Neural cell (in vitro differentiated cells): Measurements from ENCODE around the gene DGKB.

Experiments
- EP300 ChIP-seq: fragments of 450-650 bp; conservative IDR thresholded peaks from 2 replicates; pipeline ENCODE4 v1.6.1; 2014; ENCODE audit warnings: antibody characterized with exemption, mild to moderate bottlenecking, moderate library complexity; ENCODE audit not compliant: poor library complexity, severe bottlenecking
- EZH2 ChIP-seq: fragments of 200-600, 300-800 bp; shearing (Covaris generic), sonication (generic); IDR thresholded peaks from 2 replicates; pipeline ENCODE4 v1.6.1; 2014; ENCODE audit warnings: antibody characterized with exemption, low read length, borderline replicate concordance, mild to moderate bottlenecking; ENCODE audit not compliant: insufficient read depth, poor library complexity, severe bottlenecking
- POLR2AphosphoS5 ChIP-seq: IDR thresholded peaks from 2 replicates; pipeline ENCODE4 v1.6.1; 2012
- TAF1 ChIP-seq: IDR thresholded peaks from 2 replicates; pipeline ENCODE4 v1.6.1; 2012; ENCODE audit warnings: low read depth
- TF ChIP-seq, protein P1 (sequence below): fragments of 450-650 bp; IDR thresholded peaks from 2 replicates; pipeline ENCODE4 v1.5.1; 2014; ENCODE audit warnings: antibody characterized with exemption, mild to moderate bottlenecking, moderate library complexity; ENCODE audit not compliant: poor library complexity, severe bottlenecking

- no peak for TF ChIP-seq EZH2
- TF ChIP-seq, protein P1, sequence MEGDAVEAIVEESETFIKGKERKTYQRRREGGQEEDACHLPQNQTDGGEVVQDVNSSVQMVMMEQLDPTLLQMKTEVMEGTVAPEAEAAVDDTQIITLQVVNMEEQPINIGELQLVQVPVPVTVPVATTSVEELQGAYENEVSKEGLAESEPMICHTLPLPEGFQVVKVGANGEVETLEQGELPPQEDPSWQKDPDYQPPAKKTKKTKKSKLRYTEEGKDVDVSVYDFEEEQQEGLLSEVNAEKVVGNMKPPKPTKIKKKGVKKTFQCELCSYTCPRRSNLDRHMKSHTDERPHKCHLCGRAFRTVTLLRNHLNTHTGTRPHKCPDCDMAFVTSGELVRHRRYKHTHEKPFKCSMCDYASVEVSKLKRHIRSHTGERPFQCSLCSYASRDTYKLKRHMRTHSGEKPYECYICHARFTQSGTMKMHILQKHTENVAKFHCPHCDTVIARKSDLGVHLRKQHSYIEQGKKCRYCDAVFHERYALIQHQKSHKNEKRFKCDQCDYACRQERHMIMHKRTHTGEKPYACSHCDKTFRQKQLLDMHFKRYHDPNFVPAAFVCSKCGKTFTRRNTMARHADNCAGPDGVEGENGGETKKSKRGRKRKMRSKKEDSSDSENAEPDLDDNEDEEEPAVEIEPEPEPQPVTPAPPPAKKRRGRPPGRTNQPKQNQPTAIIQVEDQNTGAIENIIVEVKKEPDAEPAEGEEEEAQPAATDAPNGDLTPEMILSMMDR, result no peak
- no peak for TF ChIP-seq EP300
- TF ChIP-seq POLR2AphosphoS5, result no peak
- TF ChIP-seq TAF1, result no peak
Observed at GRCh38 chr7:14341200-14341775, 561.3 kb downstream of the DGKB start.
